HL-60/S4 treated with phorbol 12-myristate 13-acetate at 8.2 ng/mL for 4 days and 3 days (cell line): ENCODE measurements around the gene ZNF35.
"Not testable (repeated sequence)": the region's sequence is repeated elsewhere in the genome, so short reads cannot be mapped to it uniquely, and the experiment has no call there.

Source experiments
- in situ Hi-C: fragments of 300-500 bp; cut with MboI; formaldehyde crosslinking; loops from 2 replicates; pipeline ENCODE4 v1.15.0; 2022; ENCODE audit warnings: low sequenced_read_pairs

The ZNF35 gene

GRCh38 chr3:44648564-44649229 is at the start of gene ZNF35:
Gene ZNF35 (plus strand): TSS chr3:44648732. CDS start chr3:44651068, 2,336 bp downstream.
- in situ Hi-C loops, result no loop called here

- in situ Hi-C loops, result no loop called here
Observed at GRCh38 chr3:44601749-44602148, 46.8 kb upstream of the ZNF35 start.

DNA sequence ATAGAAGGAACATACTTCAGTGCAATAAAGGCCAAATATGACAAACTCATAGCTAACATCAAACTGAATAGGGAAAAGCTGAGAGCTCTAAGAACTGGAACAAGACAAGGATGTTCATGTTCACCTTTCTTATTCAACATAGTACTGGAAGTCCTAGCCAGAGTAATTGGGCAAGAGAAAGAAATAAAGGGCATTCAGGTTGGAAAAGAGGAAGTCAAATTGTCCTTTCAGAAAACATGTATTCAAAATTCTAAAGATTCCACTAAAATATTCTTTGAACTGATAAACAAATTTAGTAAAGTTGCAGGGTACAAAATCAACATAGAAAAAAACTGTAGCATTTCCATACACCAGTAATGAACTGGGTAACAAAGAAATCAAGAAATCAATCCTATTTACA is 35.9 kb upstream of the ZNF35 start:
- in situ Hi-C loops, result no loop called here

- in situ Hi-C loops, result no loop called here
Observed at GRCh38 chr3:44624749-44625480, 23.6 kb upstream of the ZNF35 start, which contains the start of gene ZNF197. Gene ZNF197 (plus strand): TSS chr3:44625036. CDS start chr3:44629155, 4,119 bp downstream.

DNA sequence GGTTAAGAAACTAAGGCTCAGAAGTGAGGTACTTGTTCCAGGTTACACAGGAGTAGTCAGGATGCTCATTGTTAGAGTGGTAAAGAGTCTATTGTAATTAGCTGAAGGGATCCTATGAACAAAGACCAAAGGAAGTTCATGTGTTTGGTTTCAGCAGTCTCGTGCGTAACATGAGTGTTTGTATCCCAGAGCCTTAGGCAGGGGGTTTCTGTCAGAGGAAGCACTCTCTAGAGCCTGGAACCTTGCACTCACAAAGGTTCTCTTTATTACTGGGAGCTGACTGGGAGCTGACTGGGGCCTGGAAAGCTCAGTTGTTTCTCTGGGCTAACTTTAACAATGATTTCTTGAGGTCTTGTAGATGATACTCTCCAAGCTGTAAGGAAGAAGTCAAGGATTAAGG is 19.8 kb upstream of the ZNF35 start:
- in situ Hi-C loops, result no loop called here

DNA sequence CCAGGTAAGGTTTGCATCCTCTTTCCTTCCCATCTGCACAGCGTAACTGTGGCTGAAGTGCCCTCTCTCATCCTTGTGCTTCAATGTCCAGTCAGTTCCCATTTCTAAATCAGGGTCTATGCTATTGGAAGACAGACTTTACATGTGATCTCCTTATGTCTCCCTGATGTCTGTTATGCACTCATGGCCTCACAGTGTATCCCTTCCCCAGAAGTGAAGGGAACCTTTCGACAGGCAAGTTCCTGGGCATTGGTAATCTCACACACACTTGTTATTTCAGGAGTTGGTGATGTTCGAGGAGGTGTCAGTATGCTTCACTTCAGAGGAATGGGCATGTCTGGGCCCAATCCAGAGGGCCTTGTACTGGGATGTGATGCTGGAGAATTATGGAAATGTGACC is 16.3 kb upstream of the ZNF35 start:
- in situ Hi-C loops, result no loop called here

GRCh38 chr3:44642337-44642736 is 6.2 kb upstream of the ZNF35 start:
- in situ Hi-C loops, result no loop called here

GRCh38 chr3:44643024-44643423 is 5.5 kb upstream of the ZNF35 start:
- in situ Hi-C loops, result no loop called here

GRCh38 chr3:44647771-44648170 is 761 bp upstream of the ZNF35 start:
- in situ Hi-C loops, result no loop called here

- in situ Hi-C loops, result no loop called here
Observed at GRCh38 chr3:44649709-44650108, 1.2 kb downstream of the ZNF35 start.

GRCh38 chr3:44654039-44654438 is 5.5 kb downstream of the ZNF35 start:
- in situ Hi-C loops, result no loop called here

- in situ Hi-C loops, result no loop called here
Observed at GRCh38 chr3:44659015-44659414, 10.5 kb downstream of the ZNF35 start.

DNA sequence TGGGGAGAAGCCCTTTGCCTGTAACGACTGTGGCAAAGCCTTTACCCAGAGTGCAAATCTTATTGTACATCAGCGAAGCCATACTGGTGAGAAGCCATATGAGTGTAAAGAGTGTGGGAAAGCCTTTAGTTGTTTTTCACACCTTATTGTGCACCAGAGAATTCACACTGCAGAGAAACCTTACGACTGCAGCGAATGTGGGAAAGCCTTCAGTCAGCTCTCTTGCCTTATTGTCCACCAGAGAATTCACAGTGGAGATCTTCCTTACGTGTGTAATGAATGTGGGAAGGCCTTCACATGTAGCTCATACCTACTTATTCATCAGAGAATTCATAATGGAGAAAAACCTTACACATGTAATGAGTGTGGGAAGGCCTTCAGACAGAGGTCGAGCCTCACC is 10.9 kb downstream of the ZNF35 start:
- in situ Hi-C loops, result no loop called here

DNA sequence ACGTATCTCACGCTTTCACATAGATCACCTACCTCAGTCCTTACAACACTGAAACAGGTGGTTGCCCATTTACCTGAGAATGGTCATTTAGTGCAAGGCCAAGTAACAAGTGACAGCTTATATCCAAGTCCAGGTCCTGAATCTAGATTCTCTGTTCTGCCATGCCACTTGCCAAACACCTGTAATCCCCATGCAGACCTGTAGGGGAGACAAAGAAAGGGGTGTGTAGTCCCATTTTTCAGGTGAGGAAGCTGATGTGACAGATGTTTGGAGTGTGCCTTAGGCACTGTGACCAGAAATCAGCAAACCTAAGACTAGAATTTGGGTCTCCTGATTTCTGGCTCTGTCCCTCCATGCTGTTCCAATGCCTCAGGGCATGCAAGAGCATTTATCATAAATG is 12.7 kb downstream of the ZNF35 start:
- in situ Hi-C loops, result no loop called here

DNA sequence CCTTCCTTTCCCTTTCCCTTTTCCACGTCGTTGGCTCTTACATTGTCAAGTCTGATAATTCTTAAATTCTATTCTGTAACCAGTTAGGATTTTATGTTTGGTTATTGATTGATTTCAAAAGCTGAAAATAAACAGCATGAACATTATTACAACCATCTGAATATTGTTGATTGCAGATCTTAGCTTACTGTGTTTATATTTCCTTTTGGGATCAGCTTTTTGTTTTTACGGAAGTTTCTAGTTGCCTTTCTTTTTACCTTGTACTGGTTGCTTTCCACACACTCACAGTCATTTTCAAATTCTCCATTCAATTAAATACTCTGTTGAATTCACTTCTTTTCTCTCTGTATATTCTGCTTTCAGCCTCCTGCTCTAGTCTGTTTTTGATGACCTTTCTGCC is 16.6 kb downstream of the ZNF35 start:
- in situ Hi-C loops, result no loop called here

GRCh38 chr3:44666346-44666745 is 17.8 kb downstream of the ZNF35 start:
- in situ Hi-C loops, result no loop called here

DNA sequence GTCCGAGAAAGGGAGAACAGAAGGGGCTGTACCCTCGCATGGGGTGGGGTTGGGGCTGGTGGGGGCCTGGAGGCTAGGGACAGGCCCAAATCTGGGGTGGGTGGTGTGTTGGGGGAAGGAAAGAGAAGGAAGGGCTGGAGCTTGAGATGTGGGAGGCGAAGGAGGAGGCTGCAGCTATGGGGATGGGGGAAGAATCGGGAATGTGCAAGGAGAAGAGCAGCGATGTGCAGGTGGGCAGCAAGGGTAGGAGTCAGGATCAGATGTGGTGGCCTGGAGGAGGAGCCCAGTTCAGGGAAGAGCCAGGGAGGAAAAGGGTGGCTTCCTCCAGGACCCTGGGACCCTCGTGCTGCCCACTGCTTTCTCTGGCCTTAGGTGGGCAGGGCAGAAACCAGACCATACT is 21.2 kb downstream of the ZNF35 start:
- in situ Hi-C loops, result no loop called here

GRCh38 chr3:44673466-44673865 is 24.9 kb downstream of the ZNF35 start:
- in situ Hi-C loops, result not testable (repeated sequence)

GRCh38 chr3:44674211-44674610 is 25.7 kb downstream of the ZNF35 start:
- in situ Hi-C loops, result no loop called here

DNA sequence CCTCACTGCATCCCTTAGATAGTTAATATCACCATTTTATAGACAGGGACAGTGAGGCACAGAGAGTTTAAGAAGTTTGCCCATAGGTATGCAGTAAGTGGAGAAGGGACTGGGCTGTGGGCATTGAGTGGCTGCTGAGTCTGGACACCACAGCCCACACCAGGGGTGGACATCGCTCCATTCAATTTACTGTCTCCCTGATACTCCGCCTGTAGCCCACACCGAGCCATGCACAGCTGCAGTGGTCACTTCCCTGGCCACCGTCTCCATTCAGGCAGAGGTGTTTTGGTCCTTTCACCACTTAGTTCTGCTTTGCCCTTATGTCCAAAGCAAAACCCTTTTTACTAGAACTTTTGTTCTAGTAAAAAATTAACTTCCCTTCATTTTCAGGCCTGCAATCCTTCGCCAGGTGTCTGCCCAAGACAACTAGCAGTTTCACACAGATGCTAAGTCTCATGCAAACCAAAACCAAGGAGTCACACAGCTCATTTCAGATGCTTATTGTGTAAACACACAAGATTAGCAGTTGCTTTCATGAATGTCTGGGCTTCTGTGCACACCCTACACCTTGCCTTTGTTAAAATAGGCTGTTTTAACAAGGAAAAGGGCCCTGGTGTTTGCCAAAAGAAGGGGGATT is 30.1 kb downstream of the ZNF35 start:
- in situ Hi-C loops, result no loop called here

- in situ Hi-C loops, result no loop called here
Observed at GRCh38 chr3:44680921-44681455, 32.5 kb downstream of the ZNF35 start.
